CD4-positive, alpha-beta T cell (primary cell): ENCODE results near the gene PTDSS2. TPM values are rescaled to one million over a fixed set of nuclear protein-coding genes. Genes with fewer than 3 reads are reported as not detected.
A peak's percentile ranks its signal among the peaks of the same experiment; 100 is the strongest.

Experiments
- ATAC-seq: fragments of 200-7000 bp; cut with Tn5 transposase; one replicate; pipeline ENCODE4 v1.10.0; 2022; ENCODE audit warnings: mild to moderate bottlenecking; ENCODE audit not compliant: poor library complexity
- CTCF ChIA-PET: fragments of 350-600 bp; sonication (Branson Sonifier 250); formaldehyde crosslinking; loops from one replicate; lab custom pipeline; 2021; ENCODE audit warnings: antibody characterized with exemption, inconsistent platforms; lab: Charles Lee
- POLR2A ChIA-PET: fragments of 350-600 bp; sonication (Branson Sonifier 250); formaldehyde crosslinking; loops from one replicate; lab custom pipeline; 2021; ENCODE audit warnings: antibody characterized with exemption, inconsistent platforms; lab: Charles Lee
- DNase-seq, 14 experiments: peaks; one replicate each; pipeline ENCODE4 v3.0.0-alpha.2; 2013 to 2020; ENCODE audit warnings: mixed read lengths in 2 of 14
- H3K27ac ChIP-seq, 2 donors: one replicate each; pipeline versions ENCODE4 v1.5.1 to v1.7.0; 2013; ENCODE audit warnings: low read length in 2 of 2, low read depth in 1 of 2, mild to moderate bottlenecking in 1 of 2
- H3K27me3 ChIP-seq, 2 experiments: 1 replicate in 1 of 2; 2 replicates in 1 of 2; pipeline versions ENCODE4 v1.6.1 to v1.7.0; 2013; ENCODE audit warnings: low read length in 2 of 2, control low read depth in 1 of 2, mild to moderate bottlenecking in 1 of 2, moderate library complexity in 1 of 2; ENCODE audit not compliant: insufficient read depth in 2 of 2, control insufficient read depth in 1 of 2
- H3K36me3 ChIP-seq: one replicate; pipeline ENCODE4 v1.6.1; 2013; ENCODE audit warnings: low read length, control low read depth; ENCODE audit not compliant: insufficient read depth
- H3K4me1 ChIP-seq: one replicate; pipeline ENCODE4 v1.6.1; 2013; ENCODE audit warnings: low read length, control low read depth; ENCODE audit not compliant: insufficient read depth
- H3K4me3 ChIP-seq: one replicate; pipeline ENCODE4 v1.5.1; 2013; ENCODE audit warnings: mild to moderate bottlenecking, low read length, moderate library complexity
- H3K9me3 ChIP-seq, 2 experiments: 1 replicate in 1 of 2; 2 replicates in 1 of 2; pipeline versions ENCODE4 v1.6.1 to v1.7.0; 2013; ENCODE audit warnings: low read length in 2 of 2, mild to moderate bottlenecking in 2 of 2, control low read depth in 1 of 2, moderate library complexity in 1 of 2; ENCODE audit not compliant: control insufficient read depth in 1 of 2, insufficient read depth in 1 of 2
- H3K27ac Mint-ChIP-seq: one replicate; pipeline ENCODE4 v1.8.0; 2020; ENCODE audit warnings: mixed read lengths
- H3K27me3 Mint-ChIP-seq: one replicate; pipeline ENCODE4 v1.8.0; 2021; ENCODE audit warnings: mixed read lengths
- H3K36me3 Mint-ChIP-seq: one replicate; pipeline ENCODE4 v1.8.0; 2021; ENCODE audit warnings: low read depth, mixed read lengths
- H3K4me1 Mint-ChIP-seq: one replicate; pipeline ENCODE4 v1.8.0; 2021; ENCODE audit warnings: low read depth, mixed read lengths
- H3K4me3 Mint-ChIP-seq: one replicate; pipeline ENCODE4 v1.8.0; 2020; ENCODE audit warnings: mild to moderate bottlenecking, mixed read lengths
- H3K9me3 Mint-ChIP-seq: one replicate; pipeline ENCODE4 v1.8.0; 2020; ENCODE audit warnings: mixed read lengths
- CTCF ChIP-seq: fragments of 200-600 bp; IDR thresholded peaks from one replicate; pipeline ENCODE4 v1.8.0; 2022; ENCODE audit warnings: antibody characterized with exemption, mild to moderate bottlenecking
- intact Hi-C, 2 experiments: fragments of 100-400 bp; cut with DNase I in 1 of 2; cut with micrococcal nuclease in 1 of 2; formaldehyde crosslinking; loops; one replicate each; pipeline versions ENCODE4 v1.15.1 to v1.9.0; 2023 to 2025; cut with DNase I, micrococcal nuclease
- total RNA-seq, 174 experiments: library from RNA in 2 of 174; stranded (reverse) in 2 of 174; gene quantifications; one replicate each; pipeline ENCODE4 v1.2.3 and lab custom pipeline; 2021 to 2026

Gene PTDSS2
- total RNA-seq, 2 experiments from 2014 or later: 15.2 to 18.4 TPM

GRCh38 chr11:529728-530411 lies 79.8 kb downstream of the PTDSS2 start:
- Mint-ChIP-seq H3K36me3 (peaks cover 9% of the 10 kb centered on the region), H3K27me3 (no peaks in the 10 kb centered on the region), H3K4me3 (peak overlapping the region; percentile 38), H3K4me1 (no peaks in the 10 kb centered on the region), H3K9me3 (no peaks in the 10 kb centered on the region), H3K27ac (no peak overlapping the region)
- Histone ChIP-seq H3K27ac (no peak overlapping the region), H3K36me3 (peaks cover 26% of the 10 kb centered on the region), H3K9me3 (no peaks in the 10 kb centered on the region), H3K4me3 (no peak overlapping the region), H3K27me3 (no peaks in the 10 kb centered on the region), H3K4me1 (peaks cover 15% of the 10 kb centered on the region)
- ChIA-PET CTCF (no interaction called here), POLR2A (no interaction called here)
- no peak for TF ChIP-seq CTCF
- intact Hi-C loops: no loop called here
- ATAC-seq: no peak
- DNase-seq: no peak

DNA sequence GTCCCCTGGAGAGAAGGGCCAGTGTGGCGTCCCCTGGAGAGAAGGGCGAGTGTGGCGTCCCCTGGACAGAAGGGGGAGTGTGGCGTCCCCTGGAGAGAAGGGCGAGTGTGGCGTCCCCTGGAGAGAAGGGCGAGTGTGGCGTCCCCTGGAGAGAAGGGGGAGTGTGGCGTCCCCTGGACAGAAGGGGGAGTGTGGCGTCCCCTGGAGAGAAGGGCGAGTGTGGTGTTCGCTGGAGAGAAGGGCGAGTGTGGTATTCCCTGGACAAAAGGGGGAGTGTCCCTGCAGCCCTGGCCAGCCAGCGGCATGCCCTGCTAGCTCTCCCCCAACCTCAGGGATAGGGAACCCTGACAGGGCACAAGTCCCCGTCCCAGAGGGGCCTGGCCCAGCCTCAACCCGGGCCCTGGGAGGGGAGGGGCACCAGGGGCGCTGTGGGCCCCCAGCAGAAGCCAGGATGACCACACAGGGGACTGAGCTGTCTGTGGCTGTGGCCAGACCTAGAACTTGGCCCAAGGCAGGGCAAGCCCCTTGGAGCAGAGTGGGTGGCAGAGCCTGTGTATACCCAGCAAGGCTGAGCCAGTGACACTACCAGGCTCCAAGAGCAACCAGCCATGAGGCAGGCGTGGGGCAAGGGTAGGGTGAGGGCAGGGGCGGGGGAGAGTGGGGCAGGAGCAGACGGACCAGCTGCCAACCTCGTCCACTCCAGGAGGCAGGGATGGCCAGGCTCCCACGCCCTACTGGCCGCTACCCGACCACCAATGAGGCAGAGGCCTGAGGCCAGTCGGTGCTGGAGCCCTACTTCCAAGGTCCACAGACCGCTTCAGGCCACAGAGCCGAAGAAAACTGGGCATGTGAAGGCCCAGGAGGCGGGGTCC lies 81.1 kb downstream of the PTDSS2 start:
- DNase-seq: no peak
- no peaks in the 10 kb centered on the region for H3K27me3 Mint-ChIP-seq
- intact Hi-C loops: no loop called here
- H3K4me1 ChIP-seq: peaks cover 19% of the 10 kb centered on the region
- TF ChIP-seq CTCF: no peak
- ChIA-PET POLR2A (no interaction called here), CTCF (no interaction called here)
- no peaks in the 10 kb centered on the region for H3K9me3 ChIP-seq
- H3K36me3 ChIP-seq: peaks cover 26% of the 10 kb centered on the region
- no peak overlapping the region for H3K4me3 ChIP-seq
- H3K4me1 Mint-ChIP-seq: peaks cover 2% of the 10 kb centered on the region
- no peak for ATAC-seq
- H3K27me3 ChIP-seq: no peaks in the 10 kb centered on the region
- H3K4me3 Mint-ChIP-seq: peak overlapping the region; percentile 66
- H3K27ac ChIP-seq: no peak overlapping the region
- H3K9me3 Mint-ChIP-seq: no peaks in the 10 kb centered on the region
- H3K36me3 Mint-ChIP-seq: peaks cover 12% of the 10 kb centered on the region
- H3K27ac Mint-ChIP-seq: no peak overlapping the region

GRCh38 chr11:531919-532526 lies 81.9 kb downstream of the PTDSS2 start:
- H3K27me3 Mint-ChIP-seq: no peaks in the 10 kb centered on the region
- no peak for TF ChIP-seq CTCF
- H3K9me3 Mint-ChIP-seq: no peaks in the 10 kb centered on the region
- DNase-seq (no peak), ATAC-seq (no peak)
- Histone ChIP-seq H3K27ac (no peak overlapping the region), H3K9me3 (no peaks in the 10 kb centered on the region), H3K4me3 (no peak overlapping the region), H3K4me1 (peaks cover 27% of the 10 kb centered on the region), H3K36me3 (peaks cover 26% of the 10 kb centered on the region), H3K27me3 (no peaks in the 10 kb centered on the region)
- no peak overlapping the region for H3K27ac Mint-ChIP-seq
- H3K36me3 Mint-ChIP-seq: peaks cover 13% of the 10 kb centered on the region
- intact Hi-C loops: no loop called here
- POLR2A ChIA-PET: no interaction called here
- peaks cover 5% of the 10 kb centered on the region for H3K4me1 Mint-ChIP-seq
- CTCF ChIA-PET: no interaction called here
- H3K4me3 Mint-ChIP-seq: peak overlapping the region; percentile 66
